NCI-H2171 (cell line): Measurements from ENCODE around the gene C12orf75.
"Not testable (repeated sequence)": the region's sequence is repeated elsewhere in the genome, so short reads cannot be mapped to it uniquely, and the experiment has no call there.

Experiments
- DNase-seq: peaks from one replicate; lab custom pipeline; 2025; lab: John Stamatoyannopoulos, UW

The C12orf75 gene

DNA sequence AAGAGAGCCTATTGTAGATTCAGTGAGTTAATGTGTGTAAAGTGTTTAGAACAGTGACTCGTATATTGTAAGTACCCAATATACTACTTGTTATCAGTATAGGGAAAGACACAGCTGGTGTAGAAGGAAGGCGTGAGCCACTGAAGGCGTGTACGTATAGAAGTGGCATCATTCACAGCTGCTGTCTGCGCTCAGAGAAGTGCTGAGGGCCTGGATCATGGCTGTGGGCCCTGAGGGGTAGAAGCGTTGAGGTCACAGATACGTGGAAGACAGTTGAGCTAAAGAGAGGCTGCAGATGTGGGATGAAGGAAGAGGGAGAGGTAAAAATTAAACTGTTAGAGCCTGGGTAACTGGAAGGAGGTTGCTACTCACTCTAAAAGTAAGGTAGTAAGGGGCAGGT, 5.9 kb downstream of the C12orf75 start:
- DNase-seq = no peak

DNA sequence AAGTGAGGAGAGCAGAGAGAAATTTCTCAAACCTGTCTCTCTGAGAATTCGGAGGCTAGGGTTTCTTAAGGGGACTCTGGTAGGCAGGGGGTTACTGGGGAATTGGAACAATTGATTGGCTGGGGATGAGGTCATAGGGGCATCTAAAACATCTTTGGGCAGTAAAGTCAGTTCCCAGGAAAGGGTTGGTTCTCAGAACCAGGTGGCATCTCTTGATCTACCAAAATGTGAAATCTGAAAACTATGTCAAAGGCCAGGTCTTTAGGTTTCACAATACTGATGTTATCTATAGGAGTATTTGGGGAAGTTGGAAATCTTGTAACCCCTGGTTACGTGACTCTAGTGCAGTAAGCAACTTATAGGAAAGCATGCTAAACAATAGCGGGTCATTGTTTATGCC, 6.9 kb downstream of the C12orf75 start:
- DNase-seq = no peak

DNA sequence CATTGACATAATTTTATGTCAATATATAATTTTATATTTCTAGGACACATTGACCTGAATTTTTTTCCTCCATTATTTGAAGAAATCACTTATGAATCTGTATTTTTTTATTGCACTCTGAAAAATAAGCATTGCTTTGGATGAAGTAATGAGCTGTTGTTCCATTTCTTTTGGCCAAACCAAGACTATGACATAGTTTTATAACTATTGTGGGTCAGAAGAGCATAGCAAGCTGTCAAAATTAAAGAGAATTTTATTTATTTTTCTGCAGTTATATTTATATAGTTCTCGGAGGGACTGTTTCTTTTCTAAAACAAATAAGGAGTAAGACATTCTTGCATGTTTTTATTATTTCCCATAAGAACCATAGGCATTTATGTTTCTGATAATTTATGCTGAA, 8.5 kb downstream of the C12orf75 start:
- DNase-seq = no peak

DNA sequence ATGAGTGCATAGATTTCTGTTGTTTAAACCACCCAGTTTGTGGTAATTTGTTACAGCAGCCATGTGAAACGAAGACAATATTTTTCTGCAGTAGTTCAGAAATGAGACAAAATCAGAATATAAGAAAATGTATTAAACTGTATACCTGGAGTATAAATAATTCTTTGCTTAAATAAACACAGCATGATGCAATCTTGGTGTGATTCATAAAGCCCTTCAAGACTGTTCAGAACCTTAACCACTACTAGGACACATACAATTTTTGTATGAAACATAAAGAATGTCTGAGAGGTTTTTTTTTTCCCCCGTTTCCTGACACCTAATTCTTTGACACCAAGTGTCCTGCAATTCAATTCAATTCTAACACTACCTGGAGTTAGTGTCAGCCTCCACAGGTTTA, 10.5 kb downstream of the C12orf75 start:
- no peak for DNase-seq

DNA sequence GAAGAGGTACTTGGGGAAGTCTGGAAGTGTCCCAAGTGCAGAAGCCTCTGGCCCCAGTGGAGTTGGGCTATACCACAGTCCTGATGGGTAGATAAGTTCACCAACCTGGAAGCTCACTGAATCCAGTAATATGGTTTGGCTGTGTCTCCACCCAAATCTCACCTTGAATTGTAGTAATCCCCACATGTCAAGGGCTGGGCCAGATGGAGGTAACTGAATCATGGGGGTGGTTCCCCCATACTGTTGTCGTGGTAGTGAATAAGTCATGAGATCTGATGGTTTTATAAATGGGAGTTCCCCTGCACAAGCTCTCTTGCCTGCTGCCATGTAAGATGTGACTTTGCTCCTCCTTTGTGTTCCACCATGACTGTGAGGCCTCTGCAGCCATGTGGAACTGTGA, 11.1 kb downstream of the C12orf75 start:
- not testable (repeated sequence) for DNase-seq

DNA sequence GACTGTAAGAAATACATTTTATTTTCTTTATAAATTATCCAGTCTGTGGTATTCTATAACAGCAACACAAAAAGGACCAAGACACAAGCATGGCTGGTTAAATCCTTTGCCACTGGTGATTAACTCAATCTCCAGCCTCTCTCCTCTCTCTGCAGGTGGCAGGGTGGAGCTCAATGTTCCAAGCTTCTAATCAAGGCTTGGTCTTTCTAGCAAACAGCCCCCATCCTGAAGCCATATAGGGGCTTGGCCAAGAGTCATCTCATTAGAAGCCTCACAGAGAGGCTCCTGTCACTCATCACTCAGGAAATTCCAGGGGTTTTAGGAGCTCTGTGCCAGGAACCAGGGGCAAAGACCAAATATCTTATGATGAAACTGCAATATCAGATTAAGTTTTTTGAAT, 12.0 kb downstream of the C12orf75 start:
- DNase-seq = no peak

DNA sequence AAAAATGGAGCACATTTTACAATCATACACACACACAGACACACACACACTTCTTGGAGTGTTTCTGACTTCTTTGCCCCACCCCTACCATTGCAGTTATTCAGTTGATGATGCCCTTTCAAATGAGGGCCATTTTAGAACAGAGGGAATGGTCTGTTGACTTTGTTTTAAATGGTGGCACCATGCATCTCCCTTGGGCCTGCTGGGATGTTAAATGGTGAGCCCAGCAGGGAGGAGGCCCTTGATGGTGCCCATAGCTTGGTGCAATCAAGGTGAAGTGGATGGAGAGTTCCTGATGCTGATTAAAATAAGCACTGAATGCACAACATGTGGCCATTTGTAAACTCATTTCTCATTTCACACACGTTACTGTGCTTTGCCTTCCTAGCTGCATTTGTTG, 13.3 kb downstream of the C12orf75 start:
- DNase-seq = no peak

DNA sequence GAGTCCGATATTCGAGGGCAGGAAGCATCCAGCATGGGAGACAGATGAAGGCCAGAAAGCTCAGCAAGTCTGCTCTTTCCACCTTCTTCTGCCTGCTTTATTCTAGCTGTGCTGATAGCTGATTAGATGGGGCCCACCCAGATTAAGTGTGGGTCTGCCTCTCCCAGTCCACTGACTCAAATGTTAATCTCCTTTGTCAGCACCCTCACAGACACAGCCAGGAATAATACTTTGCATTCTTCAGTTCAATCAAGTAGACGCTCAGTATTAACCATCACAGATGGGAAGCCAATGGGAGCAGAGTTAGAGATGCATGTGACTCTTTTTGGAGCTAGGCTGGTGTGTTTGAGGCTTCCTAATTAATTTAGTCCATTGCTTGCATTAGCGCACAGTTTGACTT, 17.0 kb downstream of the C12orf75 start:
- DNase-seq = no peak

DNA sequence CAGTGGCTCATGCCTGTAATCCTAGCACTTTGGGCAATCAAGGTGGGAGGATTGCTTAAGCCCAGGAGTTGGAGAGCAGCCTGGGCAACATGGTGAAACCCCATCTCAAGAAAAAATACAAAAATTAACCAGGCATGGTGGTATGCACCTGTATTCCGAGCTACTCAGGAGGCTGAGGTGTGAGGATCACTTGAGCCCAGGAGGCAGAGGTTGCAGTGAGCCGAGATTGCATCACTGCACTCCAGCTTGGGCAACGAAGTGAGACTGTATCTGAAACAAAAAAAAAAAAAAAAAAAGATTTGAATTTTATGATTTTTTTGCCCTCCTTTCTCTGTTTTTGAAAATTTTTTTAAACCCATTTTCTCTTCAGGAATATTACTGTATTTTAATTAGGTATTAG, 17.7 kb downstream of the C12orf75 start:
- DNase-seq = no peak

DNA sequence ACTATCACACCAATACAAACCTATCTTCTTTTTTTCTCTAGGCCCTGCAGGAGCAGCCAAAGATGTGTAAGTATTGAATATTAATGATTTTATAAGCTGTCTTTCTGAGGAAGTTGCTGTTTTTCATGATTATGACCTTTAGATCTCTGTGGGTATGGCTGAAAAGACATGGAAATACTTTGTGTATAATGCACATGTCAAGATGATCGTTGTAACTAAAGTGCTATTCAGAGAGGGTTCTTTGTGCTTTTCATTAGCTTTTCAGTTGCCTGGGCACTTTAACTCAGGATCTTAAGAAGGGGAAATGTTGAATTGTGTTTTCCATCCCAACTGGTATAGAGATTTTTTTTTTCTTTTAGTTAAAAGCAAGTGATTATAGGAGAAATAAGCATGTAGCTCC, 18.1 kb downstream of the C12orf75 start:
- DNase-seq = no peak

DNA sequence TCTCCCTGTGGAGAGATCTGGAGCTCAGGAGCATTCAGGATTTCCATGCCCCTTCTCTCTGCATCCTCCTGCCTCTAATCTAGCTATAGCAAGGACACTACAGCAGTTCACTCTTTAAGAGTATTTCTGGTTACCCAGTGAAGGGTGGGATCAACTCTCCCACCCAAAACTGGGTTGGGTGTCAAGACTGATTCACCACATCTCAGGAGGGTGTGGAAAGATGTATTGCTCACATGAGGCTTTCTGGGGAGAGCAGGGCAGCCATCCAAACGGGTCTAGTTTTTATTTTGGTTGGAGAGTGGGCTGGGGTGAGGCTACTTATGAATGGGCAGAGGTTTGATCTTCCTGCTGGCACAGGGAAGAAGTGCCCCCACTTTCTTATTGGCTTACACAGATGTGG, 18.6 kb downstream of the C12orf75 start:
- DNase-seq = no peak

DNA sequence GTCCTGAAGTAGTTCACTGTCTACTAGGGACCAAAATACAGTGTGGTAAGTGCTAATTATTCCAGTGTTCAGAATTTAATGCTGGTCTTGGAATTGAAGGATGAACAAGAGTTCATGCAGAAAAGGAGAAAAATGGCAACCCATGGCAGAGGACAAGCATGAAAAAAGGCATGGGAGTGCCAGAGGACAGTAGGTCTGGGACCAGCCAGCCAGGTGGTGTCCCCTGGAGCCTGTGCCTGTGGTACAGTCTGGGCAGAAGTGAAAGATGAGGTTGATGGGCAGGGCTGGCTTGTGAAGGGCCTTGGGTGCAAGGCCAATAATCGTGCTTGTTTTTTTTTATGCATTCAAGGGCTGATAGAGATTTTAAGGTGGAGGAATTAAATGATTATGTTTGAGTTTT, 21.0 kb downstream of the C12orf75 start:
- DNase-seq = no peak

DNA sequence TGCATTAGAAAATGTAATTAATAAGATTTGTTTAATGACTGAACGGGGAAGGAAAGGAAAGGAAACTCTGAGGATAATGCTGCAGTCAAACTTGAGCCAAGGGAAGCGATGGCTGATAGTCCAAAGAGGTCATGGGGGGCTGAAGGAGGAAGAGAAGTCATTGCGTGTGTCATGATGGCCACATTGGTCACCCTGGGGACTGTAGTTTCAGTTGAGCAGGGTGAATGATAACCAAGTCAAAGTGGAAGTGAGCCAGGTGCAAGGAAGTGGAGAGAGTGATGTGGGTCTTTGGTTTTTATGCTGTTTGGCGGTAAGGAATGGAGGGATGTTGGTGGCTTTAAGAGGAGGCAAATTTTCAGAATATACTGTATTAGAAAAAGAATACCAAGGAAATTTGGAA, 21.6 kb downstream of the C12orf75 start:
- DNase-seq = no peak

DNA sequence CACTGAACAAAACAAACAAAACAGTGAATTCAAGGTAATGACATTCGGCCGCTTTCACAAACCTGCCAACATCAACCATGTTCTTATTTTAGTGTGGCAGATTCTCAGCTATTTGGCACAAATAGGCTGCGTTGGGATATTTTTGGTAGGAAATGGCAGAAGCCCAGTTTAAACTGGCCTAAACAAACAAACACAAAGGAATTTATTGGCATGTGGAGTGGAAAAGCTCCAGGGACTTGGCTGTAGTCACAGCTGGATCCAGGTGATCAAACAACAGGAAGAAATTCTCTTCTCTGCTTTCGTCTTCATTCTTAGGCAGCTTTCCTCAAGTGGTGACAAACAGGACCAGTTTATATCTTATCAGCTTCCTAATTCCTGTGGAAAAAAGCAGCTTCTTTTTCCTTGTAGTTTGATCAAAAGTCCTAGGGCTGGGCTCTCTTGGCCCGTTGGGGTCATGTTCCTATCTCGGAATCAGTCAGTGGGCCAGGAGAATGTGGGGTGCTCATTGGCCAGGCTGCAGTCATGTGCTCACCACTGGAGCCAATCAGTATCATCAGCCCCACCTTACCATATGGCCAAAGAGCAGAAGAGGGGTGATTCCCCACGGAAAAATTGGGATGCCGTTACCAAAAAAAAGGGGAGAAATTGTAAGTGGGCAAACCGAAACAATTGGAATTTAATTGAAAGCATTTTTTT, 22.6 kb downstream of the C12orf75 start:
- no peak for DNase-seq

DNA sequence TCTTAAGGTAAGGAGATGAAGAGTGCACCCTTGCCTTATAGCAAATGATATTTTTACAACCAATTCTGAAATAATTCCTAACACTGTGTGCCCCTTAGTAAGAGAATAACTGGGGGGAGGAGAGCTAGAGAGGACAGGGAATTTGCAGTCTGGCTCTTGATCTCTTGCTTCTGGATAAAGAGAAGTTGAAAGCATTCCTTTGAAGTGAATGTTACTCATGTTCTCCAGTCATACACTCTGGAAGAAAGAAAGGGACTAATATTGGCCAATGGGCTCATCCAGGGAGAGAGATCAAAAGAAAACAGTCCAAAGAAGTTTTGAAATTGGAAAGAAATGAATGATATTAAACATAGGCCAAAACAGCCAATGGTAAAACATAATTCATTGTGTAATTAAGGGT, 25.3 kb downstream of the C12orf75 start:
- no peak for DNase-seq

DNA sequence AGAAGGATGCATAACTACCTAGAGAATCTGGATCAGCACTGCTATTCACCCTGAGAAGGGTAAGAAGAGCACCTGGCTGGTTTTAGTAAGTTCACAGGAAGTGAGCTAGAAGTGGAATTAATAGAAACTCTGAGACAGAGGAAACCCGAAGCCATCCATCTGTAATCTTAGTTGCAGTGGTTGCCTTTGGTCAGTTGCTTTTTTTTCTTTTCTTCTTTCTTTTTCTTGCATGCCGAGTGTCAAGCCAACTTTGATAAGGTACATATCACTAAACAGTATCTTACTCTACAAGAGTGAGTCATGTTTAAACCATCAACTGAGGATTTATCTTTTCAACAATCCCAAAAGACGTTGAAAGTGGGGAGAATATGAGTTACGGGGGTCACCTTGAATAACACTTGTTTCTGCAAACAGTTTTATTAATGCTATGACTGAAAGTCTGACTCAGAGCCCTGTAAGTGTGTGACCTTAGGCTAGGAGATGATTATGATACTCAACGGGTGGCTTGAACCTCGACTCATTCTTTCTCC, 26.7 kb downstream of the C12orf75 start:
- no peak for DNase-seq

DNA sequence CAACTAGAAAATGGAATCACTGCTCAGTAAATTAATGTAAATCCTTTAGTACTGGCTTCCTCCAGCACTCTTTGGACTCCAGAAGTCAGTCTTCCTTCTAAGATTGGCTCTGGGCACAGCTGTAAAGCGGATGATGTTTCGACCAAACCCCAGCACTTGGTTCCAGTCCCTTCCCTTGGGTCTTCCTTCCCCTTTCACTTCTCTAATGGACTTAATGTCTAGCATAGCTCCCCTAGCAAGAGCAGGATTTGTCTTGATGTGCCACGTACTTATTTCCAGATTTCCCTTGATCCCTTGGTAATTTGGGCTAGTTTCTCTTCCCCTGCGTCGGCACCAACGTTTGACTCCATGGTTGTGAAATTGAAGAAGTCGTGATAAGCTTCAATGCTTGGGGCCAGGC, 28.3 kb downstream of the C12orf75 start:
- no peak for DNase-seq

DNA sequence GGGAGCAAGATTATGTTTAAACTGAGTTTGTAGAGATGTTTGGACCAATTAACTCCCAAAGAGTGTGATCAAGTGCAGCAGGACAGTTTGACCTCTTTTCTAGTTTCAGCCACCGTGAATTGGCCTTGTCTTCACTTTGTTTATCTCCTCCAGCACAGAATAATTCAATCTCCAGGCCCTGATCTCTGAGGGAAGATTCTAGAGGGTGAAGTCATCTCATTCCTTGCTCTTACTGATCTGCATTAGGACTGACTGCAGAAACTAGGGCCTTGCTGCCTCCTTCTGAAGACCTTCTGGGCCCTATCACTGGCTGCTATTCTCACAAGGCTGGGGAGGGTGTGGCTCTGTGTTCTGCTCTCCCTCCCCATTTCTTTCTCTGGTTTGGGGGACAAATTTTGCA, 29.4 kb downstream of the C12orf75 start:
- no peak for DNase-seq

DNA sequence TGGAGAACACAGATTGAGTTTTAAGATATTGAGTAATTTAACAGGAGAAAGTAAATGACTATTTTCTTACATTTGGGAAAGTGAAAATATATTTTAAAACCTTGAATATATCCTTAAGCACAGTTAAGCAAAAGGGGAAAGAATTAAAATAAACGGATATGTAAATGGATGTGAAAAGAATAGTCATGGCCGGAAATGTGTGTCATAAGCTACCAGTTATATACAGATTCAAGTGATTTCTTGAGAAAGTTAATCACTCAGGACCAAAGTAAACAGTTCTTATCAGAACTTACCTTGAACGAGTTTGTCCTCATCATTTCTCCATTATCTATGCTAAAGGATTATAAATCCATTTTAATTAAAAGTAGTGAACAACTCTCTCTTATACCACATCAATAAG, 33.4 kb downstream of the C12orf75 start:
- DNase-seq = no peak

DNA sequence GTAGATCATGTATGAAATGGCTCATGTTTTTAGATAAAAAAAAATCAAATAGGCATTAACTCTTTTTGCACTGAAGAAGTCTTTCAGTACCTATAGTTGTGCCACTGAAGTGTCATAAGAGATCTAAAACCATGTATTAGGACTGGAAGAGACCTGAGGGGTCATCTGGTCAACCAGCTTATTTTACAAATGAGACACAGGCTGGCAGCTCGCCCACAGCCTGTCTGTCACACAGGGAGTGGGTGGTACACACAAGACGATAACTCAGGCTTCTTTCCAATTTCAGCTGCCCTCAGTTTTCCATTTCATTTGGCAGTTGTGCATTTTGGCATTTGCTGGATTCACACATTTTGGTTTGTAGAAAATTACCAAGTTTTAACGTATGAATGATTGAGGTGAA, 34.7 kb downstream of the C12orf75 start:
- DNase-seq = no peak

DNA sequence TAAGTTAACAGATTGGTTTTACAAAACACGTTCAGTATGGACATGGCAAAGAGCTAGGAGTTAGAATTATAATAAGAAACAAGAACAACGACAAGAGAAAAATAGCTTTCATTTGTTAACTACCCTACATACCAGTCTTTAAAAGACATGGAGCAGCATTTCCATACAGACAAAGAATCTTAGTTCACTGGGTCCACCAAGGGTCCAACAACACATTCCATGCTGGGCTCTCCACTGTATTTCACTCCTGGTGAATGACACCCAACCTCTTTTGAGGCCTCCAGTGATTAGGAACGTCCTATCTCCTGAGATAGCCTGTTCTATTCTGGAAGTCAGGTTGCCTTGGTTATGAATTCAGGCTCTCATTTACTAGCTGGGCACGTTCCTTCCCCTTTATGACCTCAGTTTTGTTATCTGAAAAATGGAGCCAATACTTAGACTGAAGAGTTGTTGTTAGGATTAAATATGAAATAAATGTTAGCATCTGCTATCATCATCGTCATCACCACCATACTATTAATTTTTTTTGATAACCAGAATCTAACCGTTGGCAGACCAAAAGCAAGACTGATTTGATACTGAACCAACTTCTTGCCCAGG, 37.7 kb downstream of the C12orf75 start:
- no peak for DNase-seq

DNA sequence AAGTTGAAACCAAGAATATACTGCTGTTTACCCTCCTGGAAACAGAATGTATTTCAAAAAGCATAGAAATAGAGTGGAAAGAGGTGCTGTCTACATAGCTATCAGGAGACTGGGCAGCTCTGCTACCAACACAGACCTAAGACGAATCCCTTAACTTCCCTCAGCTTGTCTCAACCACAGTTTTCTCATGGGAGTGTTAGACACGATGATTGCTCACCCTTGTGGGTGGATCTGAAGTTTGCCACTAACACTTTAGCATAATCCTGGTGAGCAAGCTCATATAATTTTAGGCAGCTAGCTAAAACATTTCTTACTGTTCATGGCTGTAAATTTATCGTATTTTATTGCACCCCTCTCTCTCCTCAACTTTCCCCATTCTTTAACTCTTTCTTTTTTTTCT, 38.5 kb downstream of the C12orf75 start:
- no peak for DNase-seq

DNA sequence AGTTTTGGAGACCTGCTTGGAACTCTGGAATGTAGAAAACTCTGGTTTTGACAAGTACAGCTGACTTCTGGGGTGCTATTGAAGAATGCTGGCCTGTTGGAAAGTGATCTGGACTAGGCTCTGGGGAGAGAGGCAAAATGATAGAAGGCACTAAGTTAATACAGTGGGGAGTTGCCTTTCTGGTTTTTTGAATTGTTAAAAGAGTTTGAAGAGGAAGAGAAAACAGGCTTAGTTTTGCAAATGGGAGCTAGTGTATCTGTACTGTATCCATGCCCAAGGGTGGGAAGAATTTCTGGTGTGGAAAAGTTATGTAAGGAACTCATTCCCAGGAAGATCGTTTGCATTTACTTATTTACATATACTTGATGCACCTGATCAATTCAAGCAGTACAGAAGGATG, 43.8 kb downstream of the C12orf75 start:
- no peak for DNase-seq

DNA sequence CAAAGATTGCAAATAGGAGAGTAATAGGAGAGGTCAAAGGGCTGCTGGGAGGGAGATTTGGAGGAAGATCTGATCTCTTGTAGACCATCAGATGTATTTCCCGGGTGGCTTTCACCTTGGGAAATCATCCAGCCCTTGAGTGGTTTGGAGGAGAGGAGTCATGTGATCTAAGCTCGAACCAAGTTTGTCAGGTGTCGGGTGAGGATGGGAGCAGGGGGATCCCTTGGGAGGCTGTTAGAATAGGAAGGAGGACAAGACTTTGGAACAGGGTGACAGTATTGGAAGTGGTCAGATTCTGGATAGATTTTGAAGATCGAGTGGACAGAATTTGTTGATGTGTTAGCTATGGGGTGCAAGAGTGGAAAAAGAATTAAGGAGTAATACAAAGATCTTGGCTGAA, 46.6 kb downstream of the C12orf75 start:
- DNase-seq = no peak
